T follicular helper cell (primary cell): ENCODE results near the gene TEDC1.

Source experiments
- DNase-seq: peaks from one replicate; pipeline ENCODE4 v3.0.0-alpha.2; 2020; ENCODE audit warnings: low read depth

The TEDC1 gene

DNA sequence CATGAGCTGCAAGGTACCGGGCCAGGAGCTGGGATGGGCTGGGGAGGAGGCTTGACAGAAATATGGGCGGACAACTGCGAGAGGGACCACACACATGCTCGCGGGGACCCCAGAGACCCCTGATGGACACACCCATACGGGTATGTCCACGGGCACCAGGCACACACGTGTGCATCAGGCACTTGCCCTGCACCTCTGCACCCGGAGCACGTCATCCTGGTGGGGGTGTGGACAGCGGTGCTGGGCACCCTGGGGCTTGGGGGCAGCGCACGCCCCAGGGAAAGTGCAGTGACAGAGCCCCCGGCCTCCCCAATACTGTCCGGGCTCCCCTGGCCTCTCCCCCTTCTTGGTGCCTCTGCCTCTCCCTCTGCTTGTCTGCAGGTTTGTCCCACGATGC lies 6.1 kb upstream of the TEDC1 start:
- no peak for DNase-seq

DNA sequence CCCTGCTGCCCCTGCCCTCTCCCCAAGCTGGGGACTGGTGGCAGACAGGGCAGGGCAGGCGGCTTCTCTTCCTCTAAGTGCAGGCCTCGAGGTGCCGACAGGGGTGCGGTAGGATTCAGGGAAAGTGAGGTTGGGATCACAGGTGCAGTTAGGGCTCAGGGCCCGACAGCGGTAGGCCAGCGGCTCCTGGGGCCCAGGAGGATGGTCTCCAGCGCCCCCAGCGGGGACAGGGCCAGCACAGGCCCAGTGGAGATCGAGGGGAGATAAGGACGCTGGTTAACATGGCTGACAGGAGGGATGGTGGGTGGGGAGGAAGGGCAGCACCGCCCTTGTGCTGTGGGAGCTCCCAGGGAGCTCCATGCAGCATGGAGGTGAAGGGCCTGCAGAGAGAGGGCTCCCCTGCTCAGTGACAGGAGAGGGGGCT lies 5.3 kb upstream of the TEDC1 start:
- DNase-seq: no peak

DNA sequence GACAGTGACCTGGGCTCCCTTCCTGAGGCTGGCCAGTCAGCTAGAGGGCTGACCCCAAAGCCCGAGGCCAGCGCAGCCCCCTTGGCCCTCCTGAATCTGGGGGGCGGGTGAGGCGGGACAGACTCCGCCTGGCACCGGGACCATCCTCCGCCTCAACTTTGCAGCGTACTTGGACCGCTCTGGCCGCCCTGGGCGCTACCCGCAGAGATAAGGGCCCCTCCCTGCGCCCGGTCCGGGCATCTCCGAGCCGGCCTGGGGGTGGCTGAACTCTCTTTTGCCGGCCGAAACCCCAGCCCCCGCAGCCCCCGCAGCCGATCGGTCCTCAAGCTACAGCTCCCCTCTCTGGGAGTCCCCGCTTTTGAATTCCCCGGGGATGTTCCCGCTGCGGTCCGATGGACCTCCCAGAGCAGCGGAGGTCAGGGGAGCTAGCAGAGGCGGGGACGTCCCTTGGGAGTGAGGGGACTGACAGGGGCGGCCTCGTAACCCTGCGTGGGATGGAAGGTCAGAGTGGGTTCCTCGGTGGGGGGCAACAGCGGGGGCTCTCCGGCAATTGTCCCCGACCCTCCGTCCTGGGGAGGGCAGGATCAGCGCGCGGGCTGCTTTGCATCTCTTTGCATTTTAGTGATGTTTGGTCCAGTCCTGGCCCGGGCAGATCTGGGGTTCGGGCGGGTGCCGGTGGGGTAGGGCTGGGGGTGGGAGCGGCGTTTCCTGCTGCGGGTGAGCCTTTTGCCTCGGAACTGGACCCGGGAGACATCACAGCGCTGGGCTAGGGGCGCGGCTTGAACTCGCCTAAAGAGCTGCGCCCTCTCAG lies 4.7 kb upstream of the TEDC1 start, which contains the start of gene CRIP1:
TSS of gene CRIP1 (plus strand) at position 724 of the 811 bp plus-strand sequence. CDS start 374 bp downstream, outside the sequence.
- no peak for DNase-seq

DNA sequence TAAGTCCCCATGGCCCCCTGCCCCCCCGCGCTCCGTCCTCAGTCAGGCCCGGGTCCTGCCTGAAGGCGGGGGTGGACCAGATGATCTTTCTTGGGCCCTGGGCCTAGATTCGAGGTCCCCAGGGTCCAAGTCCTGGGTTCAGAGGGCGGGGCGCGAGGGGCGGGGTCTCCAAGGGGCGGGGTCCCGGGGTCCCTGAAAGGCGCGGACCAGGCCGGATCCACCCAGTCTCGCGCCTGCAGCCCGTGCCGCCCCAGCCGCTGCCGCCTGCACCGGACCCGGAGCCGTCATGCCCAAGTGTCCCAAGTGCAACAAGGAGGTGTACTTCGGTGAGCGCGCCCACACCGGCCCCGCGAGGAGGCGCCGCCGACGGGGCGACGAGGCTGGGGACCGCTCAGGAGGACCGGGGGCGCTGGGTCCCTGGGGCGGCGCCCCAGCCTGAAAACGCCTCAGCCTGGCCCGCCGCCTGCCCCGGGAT lies 4.0 kb upstream of the TEDC1 start:
- no peak for DNase-seq

DNA sequence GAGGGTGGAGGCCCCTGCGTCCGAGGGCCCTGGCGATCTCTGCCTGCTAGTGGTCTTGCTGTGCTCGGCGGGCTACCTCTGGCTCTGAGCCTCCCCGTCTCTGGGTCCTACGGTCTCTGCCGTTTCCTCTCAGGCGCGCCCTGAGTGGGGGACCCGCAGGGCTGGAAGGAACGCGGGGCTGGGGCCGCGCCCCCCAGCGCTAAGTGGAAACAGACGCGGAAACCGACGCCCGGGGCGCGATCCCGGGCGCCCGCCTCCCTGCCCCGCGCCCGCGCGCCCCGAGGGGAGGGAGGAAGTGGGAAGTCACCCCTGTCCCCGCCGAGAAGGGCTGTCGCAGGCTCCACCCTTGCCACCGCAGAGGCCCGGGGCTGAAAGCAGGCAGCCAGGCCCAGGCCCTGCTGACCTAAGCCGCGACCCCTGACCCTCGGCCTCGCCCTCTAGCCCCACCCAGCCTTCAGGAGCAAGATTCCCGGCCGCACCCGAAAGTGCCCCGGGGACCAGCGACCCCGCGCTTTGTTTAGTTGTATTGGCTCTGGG lies 3.5 kb upstream of the TEDC1 start:
- DNase-seq: peak; percentile 70

DNA sequence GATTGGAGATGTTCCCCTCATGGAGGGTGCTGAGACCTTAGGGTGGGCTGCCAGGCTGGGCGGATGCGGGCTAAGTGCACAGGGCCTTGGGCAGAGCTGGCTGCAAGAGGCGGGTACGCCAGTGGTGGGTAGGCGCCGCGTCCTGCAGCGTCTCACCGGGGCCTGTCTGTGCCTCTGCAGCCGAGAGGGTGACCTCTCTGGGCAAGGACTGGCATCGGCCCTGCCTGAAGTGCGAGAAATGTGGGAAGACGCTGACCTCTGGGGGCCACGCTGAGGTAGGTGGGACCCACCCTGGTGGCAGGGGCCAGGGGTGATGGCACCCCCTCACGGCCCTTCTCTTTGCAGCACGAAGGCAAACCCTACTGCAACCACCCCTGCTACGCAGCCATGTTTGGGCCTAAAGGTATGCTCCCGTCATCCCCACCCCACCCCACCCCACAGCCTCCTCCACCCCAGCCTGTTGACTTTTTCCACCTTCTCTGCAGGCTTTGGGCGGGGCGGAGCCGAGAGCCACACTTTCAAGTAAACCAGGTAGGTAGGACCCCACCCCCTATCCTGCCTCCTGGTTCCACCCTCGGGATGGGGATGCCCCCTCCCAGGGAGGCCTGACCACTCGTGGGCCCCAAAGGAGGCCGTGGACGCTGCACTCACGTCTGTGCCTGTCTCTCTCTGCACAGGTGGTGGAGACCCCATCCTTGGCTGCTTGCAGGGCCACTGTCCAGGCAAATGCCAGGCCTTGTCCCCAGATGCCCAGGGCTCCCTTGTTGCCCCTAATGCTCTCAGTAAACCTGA lies 2.9 kb upstream of the TEDC1 start:
- no peak for DNase-seq

DNA sequence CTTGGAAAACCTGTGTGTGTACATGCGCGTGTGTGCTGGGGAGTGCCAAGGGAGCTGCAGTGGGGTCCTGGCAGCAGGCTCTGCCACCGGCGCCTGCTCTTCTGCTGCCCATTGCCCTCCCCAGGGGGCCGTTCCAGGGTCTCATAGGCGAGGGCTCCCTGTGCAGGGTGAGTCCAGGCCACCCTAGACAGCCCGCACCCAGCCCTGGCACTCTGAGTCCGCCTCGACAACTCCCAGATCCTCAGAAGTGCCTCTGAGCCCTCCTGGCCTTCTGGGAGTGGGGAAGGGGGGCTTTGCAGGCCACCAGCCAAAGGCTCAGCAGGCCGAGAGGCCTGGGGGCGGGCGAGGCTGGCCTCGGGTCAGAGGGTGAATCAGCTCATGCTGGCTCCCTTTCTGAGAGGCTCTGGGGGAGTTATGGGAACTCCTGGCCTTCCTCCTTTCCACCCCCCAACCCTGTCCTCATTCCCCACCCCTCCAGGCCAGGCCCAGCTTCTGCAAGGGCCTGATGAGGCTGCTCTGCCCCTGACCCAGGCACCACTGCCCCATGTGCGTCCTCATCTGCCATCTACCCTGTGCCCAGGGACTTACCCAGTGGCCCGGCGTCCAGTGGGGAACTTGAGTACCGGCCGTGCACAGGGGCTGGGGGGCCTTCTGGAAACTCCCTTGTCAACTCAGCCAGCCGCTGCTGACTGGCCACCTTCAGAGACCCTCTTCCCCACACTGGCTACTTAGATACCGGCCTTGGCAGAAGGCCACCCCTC lies 2.1 kb upstream of the TEDC1 start:
- no peak for DNase-seq

DNA sequence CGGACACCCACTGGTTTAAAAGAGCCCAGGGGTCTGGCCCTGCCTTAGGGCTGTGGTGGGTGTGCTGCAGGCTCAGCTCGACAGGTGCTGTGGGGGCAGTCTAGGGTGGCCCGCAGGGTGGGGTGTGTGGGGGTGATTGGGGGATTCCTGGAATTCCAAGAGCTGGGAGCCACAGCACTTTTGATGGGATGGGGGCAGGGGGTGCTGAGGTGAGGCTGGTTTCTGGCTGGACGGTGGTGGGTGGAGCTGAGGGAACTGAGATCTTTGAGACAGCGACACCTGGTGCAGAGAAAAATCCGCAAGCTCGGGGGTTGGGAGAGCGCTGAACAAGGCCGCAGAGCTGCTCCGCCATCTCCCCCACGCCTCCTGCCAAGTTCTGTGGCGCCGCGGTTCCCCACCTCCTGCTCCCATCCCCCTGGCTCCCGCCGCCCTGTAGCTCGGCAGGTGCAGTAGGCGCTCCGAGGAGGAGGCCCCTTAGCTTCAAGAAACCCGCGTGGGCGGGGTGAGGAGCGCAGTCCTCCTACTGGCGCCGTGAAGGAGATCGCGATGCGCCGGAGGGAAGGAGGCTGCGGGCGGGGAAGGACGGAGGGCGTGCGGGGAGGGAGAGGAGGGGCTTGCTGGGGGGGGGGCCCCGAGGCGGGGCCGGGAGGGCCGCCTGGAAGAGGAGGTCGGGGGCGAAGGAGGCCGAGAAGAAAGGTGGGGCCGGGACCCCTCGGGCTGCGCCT lies 1.3 kb upstream of the TEDC1 start:
- DNase-seq: peak; percentile 85

DNA sequence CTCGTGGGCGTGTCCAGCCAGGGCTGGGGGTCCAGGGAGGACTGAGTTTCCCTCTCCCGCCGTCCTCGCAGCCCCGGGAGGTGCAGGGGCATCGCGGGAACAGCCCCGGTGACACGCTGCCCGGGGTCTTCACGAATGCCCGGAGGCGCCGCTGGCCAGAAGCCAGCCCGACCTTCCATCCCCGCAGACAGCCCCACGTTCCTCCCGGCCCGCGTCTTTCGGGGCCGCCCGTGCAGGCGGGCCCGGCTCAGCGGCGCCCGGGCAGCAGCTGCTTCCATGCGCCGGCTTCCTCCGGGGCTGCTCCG lies 827 bp upstream of the TEDC1 start:
- DNase-seq: no peak

DNA sequence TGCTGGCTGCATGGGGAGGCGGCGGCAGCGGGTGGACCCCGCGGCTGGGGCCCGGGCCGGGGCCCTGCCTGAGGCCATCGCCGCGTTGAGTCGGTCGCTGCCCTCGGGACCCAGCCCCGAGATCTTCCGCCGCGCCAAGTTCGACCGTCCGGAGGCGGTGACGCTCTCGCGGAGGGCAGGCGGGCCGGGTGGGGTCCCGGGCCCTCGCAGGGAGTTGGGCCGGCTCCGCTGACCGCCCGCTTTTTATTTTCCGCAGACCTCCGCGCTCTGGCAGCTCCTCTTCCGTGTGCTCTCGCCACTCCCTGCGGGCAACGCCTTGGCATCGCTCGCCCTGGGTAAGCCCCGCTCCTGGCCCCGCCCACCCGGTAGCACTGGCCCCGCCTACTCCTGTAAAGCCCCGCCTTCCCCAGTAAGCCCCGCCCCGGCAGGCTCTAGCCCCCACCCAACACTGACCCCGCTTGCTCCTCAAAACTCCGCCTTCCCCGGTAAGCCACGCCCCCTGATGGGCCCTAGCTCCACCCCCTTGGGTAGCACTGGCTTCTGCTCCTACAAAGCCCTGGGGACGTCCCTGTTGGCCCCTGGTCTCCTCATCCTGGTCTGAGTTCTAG lies 424 bp downstream of the TEDC1 start:
- DNase-seq: peak; percentile 86

DNA sequence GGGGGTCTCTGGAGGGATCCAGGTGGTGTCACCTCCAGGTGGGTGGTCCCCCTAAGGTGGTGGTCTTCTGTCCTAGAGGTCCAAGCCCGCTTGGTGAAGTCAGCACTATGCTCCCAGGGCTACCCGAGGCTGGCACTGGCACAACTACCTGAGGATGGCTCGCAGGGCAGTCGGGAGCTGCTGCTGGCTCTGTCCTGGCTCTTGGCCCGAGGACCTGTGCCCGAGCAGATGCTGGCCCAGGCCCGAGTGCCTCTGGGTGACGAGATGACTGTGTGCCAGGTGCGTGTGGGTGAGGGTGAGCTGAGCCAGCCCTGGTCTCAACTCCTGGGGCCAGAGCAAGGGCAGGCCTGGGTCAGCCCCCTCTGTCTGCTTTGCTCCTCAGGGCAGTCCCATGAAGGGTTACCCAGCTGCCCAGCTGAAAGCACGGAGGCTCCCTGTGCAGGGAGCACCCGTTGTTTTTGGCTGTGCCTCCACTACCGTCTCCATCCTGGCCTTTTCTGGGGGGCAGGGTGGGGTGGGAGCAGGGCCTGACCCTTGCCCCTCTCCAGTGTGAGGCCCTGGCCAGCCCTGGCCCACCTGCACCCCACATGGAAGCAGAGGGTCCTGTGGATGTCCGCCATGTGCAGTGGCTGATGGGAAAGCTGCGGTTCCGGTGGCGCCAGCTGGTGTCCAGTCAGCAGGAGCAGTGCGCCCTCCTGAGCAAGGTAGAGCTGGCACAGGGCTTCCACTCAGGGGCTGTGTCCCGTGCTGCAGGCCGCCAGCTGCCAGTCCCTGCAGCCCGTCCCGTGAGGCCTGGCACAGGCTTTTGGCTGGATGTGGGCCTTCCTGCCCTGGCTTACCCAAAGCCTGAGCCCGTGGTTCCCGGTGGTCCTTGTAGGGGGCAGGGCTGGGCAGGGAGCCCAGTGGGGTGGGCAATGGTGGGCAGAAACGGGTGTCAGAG lies 1.3 kb downstream of the TEDC1 start:
- no peak for DNase-seq

DNA sequence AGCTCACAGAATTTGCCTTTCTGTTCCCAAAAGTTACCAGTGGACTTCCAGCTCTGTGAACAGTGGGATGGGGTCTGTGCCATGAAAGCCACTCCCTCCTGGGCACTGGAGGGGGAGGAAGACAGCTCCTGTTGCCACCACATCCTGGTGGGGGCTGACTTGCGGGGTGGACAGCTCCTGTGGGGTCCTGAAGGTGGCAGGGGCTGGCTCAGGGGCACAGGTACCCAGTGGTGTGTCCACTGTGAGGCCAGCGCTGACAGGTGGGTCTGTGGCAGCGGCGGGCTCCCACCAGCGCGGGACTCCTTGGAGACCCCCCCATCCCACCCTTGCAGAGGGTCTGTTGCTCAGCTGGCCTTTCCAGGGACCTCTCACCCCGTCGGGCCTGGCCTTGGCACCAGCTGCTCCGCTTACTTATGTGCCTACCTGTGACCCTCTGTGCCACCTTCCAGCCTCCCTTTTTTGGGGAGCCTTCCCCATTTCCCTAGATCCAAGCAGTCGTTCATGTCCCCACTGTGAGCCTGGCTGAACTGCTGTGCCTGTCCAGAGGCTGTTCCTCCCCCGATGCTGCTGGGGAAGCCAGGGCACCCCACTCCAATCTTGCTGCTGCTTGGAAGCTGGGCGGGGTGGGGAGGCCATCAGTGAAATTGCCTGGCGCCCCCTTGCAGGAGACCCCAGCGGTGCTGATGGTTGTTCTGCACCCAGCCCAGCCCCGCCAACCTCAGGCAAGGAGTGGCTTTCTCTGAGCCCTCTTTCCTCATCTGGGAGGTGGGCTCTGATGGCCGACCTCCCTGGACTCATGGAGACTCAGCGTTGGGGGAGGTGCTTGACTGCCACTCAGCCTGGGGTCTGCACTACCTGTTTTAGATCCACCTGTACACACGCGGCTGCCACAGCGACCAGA lies 2.2 kb downstream of the TEDC1 start:
- no peak for DNase-seq

DNA sequence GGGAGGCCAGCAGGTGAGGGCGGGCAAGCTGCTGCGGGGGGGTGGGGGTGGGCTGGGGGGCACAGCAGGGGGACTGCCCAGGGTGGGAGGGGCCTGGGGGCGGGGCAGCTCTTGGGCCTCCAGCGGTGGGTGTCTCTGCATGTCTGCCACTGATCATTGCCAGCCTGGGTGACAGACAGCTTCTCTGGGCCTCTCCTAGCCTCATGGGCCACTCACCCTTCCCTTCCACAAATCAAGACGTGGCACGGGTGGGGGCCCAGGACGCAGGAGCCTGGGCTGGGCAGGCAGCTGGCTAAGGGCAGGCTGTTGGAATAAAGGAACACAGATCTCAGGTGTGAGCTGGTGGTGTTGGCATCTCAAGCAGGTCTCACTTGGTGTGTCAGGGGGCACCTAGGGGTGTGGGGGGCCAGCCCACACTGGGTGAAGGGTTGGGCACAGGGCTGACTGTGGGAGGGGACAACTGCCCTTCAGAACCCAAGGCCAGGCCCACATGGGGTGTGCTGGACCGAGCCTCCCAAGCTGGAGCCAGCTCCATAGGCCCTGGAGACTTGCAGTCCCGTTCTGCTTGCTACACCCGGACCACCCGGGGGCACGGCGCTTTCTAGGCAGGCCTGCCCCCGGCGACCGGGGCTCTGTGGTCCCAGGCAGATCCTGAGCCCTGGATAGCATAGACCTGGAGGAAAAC lies 3.0 kb downstream of the TEDC1 start:
- no peak for DNase-seq

DNA sequence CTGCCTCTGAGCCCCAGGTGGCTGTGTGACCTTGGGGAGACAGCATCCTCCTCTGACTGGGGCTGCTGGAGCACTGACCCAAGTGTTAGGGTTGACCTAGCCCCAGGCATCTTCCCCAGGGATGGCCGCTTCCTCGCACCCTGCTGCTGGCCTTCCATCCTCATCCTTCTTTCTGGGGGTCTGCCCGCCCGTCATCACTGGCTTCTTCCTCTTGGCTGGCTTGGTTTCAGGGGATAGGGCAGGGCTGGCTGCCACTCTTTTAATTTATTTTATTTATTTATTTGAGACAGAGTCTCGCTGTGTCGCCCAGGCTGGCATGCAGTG lies 3.5 kb downstream of the TEDC1 start:
- no peak for DNase-seq

DNA sequence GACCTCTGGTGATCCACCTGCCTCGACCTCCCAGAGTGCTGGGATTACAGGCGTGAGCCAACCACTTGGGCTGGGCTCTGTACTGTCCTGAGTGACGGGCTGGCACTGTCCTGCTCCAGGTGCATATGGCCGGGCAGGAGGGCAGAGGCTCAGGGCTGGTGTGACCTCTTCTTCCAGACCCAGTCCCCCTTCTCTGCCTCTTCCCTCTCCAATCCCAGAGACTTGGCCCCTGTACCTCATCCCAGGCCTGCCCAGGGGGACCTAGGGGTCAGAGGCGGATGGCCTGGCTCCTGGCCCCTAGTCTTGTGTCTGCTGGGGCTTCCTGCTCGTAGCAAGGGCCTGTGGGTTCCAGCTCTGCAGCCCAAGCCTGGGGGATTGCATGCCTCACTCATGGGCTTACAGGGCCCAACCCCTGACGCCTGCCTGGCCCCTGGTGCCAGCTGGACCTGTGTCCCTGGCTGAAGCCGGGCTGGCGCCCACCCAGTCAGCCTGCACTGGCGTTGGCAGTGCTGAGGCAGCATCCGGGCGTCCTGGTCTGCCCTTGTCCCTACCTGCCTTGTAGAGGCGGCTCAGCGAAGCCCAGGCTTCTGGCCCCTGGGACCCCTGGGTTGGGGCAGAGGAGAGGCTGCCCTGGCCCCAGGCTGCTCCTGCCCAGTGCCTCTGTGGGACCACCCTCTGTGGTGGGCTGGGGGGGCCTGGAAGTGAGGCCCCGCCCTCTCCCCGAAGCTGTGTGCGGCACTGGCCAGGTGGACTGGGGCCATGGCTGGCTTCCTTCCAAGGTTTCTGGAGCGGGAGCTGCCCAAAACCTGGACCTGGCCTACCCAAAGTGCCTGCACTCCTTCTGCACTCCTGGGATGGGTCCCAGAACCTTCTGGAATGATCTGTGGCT lies 4.3 kb downstream of the TEDC1 start:
- DNase-seq: no peak

DNA sequence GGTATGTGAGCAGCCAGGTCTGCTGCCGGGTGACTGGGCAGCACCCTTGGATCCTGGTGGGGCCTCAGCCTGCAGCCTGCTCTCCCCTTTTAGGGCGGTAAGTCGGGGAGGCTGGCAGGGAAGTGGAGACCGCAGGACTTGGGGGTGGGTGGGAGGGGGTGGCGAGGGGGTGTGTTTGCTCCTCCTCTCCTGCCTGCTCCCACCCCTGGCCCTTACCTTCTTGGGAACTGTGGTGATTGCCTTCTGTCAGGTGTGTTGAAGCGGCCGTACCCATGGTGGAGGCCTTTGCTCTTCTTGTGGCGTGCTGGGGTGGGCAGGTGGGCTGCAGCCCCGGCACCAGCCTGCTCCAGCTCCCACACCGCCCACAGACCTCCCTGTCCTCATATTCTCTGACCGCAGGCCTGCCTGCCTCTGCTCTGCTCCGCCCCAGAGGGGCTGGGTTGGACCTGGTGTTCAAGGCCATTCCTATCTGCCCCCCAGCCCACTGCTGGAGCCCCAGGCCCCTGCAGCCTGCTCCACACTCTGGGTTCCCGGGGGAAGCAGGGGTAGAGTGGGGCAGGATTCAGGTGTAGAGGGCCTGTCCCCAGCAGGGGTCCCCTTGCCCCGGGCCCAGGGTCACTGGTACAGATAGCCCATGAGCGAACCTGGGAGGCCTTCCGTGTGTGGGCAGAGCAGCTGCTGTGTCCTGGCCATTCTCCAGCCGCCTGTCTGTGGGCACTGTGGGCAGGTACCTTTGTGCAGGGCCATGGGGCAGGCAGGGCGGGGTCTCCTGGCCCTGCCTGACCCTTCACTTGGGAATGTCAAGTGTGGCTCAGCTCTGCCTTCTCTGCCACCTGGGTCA lies 5.2 kb downstream of the TEDC1 start:
- DNase-seq: no peak
